Measurements from ENCODE around the gene CCDC146.

- TF ChIP-seq CTCF (IDR thresholded peaks at IDR 0.05; ENCODE audit: low read depth, low read length, missing input control) (no peak), JUND (IDR thresholded peaks at IDR 0.05) (no peak), MAX (IDR thresholded peaks at IDR 0.05) (no peak), REST (IDR thresholded peaks at IDR 0.05) (no peak), EGR1 (IDR thresholded peaks at IDR 0.05; ENCODE audit: low read depth in 2 of 2) (no peak), YY1 (IDR thresholded peaks at IDR 0.05) (no peak), SP1 (IDR thresholded peaks at IDR 0.05) (no peak), NR2F2 (IDR thresholded peaks at IDR 0.05) (no peak), RAD21 (IDR thresholded peaks at IDR 0.05) (no peak), ZBTB33 (IDR thresholded peaks at IDR 0.05) (no peak), RXRA (IDR thresholded peaks at IDR 0.05) (no peak)
- TF ChIP-seq, protein P1, sequence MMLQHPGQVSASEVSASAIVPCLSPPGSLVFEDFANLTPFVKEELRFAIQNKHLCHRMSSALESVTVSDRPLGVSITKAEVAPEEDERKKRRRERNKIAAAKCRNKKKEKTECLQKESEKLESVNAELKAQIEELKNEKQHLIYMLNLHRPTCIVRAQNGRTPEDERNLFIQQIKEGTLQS (IDR thresholded peaks at IDR 0.05): no peak
Measured at GRCh38 chr7:77209479-77210139, 87.2 kb downstream of the CCDC146 start.
